Measurements from ENCODE around the gene GPR18. TPM values are rescaled to one million over a fixed set of nuclear protein-coding genes. Genes with fewer than 3 reads are reported as not detected.
"Not testable (repeated sequence)": the region's sequence is repeated elsewhere in the genome, so short reads cannot be mapped to it uniquely, and the experiment has no call there.

The GPR18 gene
- total RNA-seq, 2 experiments from 2014 or later: 19.7 to 25.4 TPM

DNA sequence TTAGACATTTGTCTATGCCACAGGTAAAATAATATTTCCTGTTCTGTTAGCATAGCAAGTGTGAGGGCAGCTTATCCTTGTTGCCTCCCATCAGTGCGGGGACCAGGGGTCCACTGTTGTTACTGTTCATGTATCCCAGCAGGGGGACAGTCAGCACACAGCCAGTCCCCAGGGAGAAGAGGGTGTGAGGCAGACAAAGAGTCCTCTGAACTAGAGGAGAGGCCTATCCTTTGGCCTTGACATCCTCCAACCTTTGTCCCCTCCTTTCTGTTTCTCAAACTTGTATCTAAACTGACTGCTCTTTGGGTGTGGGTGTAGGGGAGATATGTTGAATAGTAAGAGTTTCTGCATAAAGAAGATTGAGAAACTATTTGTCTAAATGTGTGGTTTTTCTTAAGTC lies 2.9 kb upstream of the GPR18 start:
- peaks cover 35% of the 10 kb centered on the region for H3K36me3 Mint-ChIP-seq (ENCODE audit: low read depth)
- no peaks in the 10 kb centered on the region for H3K27me3 Mint-ChIP-seq
- POLR2A ChIA-PET: no interaction called here
- CTCF ChIA-PET: interaction anchor here (2.1 kb wide), 1 partner anchor 8 kb away, joined by 10 read pairs; no protein-coding TSS in a partner anchor
- no peak overlapping the region for H3K4me3 Mint-ChIP-seq
- DNase-seq: no peak
- peaks cover 72% of the 10 kb centered on the region for H3K4me1 Mint-ChIP-seq
- H3K9me3 Mint-ChIP-seq: no peaks in the 10 kb centered on the region
- peak overlapping the region; percentile 57 for H3K27ac Mint-ChIP-seq

DNA sequence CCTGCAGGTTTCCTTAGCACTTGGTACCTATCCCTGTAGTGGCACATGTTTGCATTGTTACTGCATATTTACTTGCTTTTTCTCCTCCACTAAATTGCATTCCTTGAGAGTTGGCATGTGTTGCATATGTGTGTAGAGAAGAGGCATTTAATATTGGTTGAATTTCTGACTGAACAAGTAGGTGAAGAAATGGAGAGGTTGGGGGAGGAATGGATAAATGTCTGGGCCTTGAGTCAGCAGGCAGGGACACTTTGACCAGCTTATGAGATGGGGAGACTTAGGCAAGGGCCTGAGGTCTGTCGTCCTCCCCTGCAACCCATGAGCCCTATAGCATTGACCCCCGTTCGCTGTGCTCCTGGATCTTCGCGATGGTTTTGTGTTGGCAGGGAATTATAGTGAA lies 2.0 kb upstream of the GPR18 start:
- CTCF ChIA-PET: interaction anchor here (0.6 to 2.1 kb wide), 3 partner anchors 9 to 46 kb away, joined by 3 to 10 read pairs (median 3); no protein-coding TSS in a partner anchor

DNA sequence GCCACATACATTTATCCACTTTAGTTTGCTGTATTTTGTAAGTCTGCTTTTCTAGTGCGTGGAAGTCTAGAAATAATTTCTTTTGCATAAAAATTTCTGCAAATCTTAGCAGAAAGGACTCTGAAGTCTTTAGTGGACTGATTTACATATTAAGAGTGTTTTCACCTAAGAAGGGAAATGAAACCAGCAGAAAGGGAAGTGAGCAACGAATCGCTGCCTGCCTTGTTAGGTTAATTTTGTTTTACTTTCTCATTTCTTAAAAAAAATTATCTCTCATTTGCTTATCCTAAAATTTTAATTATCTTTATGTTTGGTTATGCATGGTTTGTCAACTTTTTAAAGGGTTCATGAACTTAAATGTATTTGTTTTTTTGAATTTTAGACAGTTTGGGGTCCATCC lies 767 bp upstream of the GPR18 start:
- H3K9me3 Mint-ChIP-seq: no peaks in the 10 kb centered on the region
- H3K36me3 Mint-ChIP-seq (ENCODE audit: low read depth): peaks cover 46% of the 10 kb centered on the region
- ChIA-PET CTCF (interaction anchor here (0.8 to 1.6 kb wide), 5 partner anchors 11 to 178 kb away, joined by 3 to 8 read pairs (median 4); no protein-coding TSS in a partner anchor), POLR2A (interaction anchor here (1.2 to 2.1 kb wide), 2 partner anchors 41 to 59 kb away, joined by 3 to 13 read pairs; partner anchors contain the start of gene UBAC2)
- H3K27me3 Mint-ChIP-seq: no peaks in the 10 kb centered on the region
- peak overlapping the region; percentile 87 for H3K4me3 Mint-ChIP-seq
- peak; percentile 49 for DNase-seq
- peak overlapping the region; percentile 91 for H3K27ac Mint-ChIP-seq
- H3K4me1 Mint-ChIP-seq: peaks cover 69% of the 10 kb centered on the region

More for the DNA sequence above, 2.0 kb upstream of the GPR18 start:
- POLR2A ChIA-PET: interaction anchor here (0.6 kb wide), 1 partner anchor 56 kb away, joined by 5 read pairs; no protein-coding TSS in a partner anchor
- DNase-seq: no peak
- peaks cover 72% of the 10 kb centered on the region for H3K4me1 Mint-ChIP-seq
- no peaks in the 10 kb centered on the region for H3K27me3 Mint-ChIP-seq
- peak overlapping the region; percentile 17 for H3K27ac Mint-ChIP-seq
- no peaks in the 10 kb centered on the region for H3K9me3 Mint-ChIP-seq
- peaks cover 37% of the 10 kb centered on the region for H3K36me3 Mint-ChIP-seq (ENCODE audit: low read depth)
- peak overlapping the region; percentile 19 for H3K4me3 Mint-ChIP-seq

DNA sequence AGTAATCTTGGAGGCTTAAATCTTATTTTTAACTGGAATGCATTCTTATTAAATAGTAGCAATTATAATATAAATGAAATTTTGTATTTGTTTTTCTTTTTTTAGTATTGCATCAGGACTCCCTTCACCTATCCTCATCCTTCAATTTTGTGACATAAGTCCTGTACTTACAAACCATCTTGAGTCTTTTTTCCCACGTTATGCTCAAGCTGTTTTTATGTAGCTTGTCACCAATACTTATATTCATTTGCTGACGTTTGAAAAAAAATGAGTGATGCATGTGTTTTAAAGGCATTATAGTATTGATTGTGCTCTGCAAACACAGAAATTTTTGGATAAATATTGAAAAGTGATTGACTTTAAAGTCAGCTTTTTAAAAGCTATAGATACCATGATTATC lies 888 bp downstream of the GPR18 start:
- no peak for DNase-seq
- H3K4me1 Mint-ChIP-seq: peaks cover 63% of the 10 kb centered on the region
- no peaks in the 10 kb centered on the region for H3K27me3 Mint-ChIP-seq
- H3K27ac Mint-ChIP-seq: peak overlapping the region; percentile 25
- ChIA-PET POLR2A (interaction anchor here (0.8 to 2.1 kb wide), 3 partner anchors 42 to 57 kb away, joined by 3 to 13 read pairs (median 9); partner anchors contain the start of gene UBAC2), CTCF (interaction anchor here (1.0 to 2.0 kb wide), 8 partner anchors 8 to 228 kb away, joined by 3 to 15 read pairs (median 3); partner anchors contain the start of gene UBAC2)
- no peaks in the 10 kb centered on the region for H3K9me3 Mint-ChIP-seq
- H3K36me3 Mint-ChIP-seq (ENCODE audit: low read depth): peaks cover 51% of the 10 kb centered on the region
- peak overlapping the region; percentile 78 for H3K4me3 Mint-ChIP-seq

DNA sequence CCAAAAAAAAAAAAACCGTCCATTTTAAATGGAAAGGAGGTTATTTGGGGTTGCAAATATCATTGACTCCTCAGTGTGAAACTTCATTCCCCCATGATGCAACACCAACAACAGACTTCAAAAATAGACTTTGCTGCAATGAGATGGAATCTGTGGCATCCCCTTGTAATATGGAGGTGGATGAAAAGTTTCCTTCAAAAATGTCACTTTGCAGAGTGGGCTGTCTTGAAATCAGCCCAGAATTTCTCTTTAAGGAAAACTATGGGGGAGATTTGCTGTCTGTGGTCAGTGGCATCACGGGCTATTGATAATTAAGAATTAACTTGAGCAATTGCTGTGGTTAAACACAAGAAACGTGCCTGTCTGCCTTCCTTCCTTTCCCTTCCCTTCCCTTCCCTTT lies 1.5 kb downstream of the GPR18 start:
- POLR2A ChIA-PET: interaction anchor here (2.1 kb wide), 1 partner anchor 56 kb away, joined by 13 read pairs; the partner anchor contains the start of gene UBAC2
- H3K27ac Mint-ChIP-seq: peak overlapping the region; percentile 78
- H3K4me3 Mint-ChIP-seq: peak overlapping the region; percentile 78
- no peak for DNase-seq
- H3K36me3 Mint-ChIP-seq (ENCODE audit: low read depth): peaks cover 54% of the 10 kb centered on the region
- H3K27me3 Mint-ChIP-seq: no peaks in the 10 kb centered on the region
- no peaks in the 10 kb centered on the region for H3K9me3 Mint-ChIP-seq
- CTCF ChIA-PET: interaction anchor here (1.1 to 2.0 kb wide), 6 partner anchors 9 to 80 kb away, joined by 4 to 15 read pairs (median 5); partner anchors contain the start of gene UBAC2
- H3K4me1 Mint-ChIP-seq: peaks cover 65% of the 10 kb centered on the region

DNA sequence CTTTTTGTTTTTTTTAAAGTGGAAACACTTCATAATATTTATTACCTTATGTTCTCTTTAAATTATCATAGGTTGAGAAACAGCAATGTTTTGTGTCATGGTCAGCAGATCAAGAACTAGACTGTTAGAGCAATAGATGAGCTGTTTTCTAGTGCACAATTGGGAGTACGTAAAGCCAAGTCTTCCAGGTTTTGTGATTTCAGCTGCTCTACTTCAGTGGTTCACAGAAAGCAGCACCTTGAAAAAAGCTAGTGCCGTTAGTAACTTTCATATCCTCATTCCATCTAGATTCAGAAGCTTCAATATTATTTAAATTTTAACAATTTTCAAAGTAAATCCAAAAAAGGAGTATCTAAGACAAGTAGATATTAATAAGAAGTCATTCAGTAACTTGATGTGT lies 1.9 kb downstream of the GPR18 start:
- no peaks in the 10 kb centered on the region for H3K9me3 Mint-ChIP-seq
- ChIA-PET POLR2A (interaction anchor here (0.6 kb wide), 1 partner anchor 681 kb away, joined by 3 read pairs; no protein-coding TSS in a partner anchor), CTCF (interaction anchor here (1.1 to 2.0 kb wide), 5 partner anchors 9 to 79 kb away, joined by 4 to 8 read pairs (median 5); no protein-coding TSS in a partner anchor)
- DNase-seq: no peak
- peak overlapping the region; percentile 78 for H3K4me3 Mint-ChIP-seq
- peak overlapping the region; percentile 78 for H3K27ac Mint-ChIP-seq
- H3K27me3 Mint-ChIP-seq: no peaks in the 10 kb centered on the region
- peaks cover 67% of the 10 kb centered on the region for H3K4me1 Mint-ChIP-seq
- H3K36me3 Mint-ChIP-seq (ENCODE audit: low read depth): peaks cover 54% of the 10 kb centered on the region

DNA sequence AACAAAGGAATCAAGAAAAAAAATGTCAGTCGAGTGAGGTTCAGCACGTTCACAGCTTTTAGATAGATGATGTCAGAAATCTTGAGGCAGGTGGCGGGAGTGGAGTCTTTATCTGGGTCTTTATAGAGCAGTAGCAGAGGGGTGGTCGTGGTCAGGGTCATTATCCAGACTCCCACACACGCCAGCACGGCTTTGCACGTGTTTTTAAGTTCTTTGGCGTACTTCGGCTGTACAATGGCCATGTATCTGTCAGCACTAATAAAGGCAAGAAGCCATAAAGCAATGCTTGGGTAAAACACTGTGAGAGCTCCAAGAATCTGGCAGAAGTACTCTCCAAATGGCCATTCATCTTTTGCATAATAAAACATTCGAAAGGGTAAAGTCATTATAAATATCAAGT lies 2.9 kb downstream of the GPR18 start:
- Mint-ChIP-seq H3K36me3 (ENCODE audit: low read depth) (peaks cover 55% of the 10 kb centered on the region), H3K27ac (no peak overlapping the region), H3K4me1 (peaks cover 63% of the 10 kb centered on the region), H3K9me3 (no peaks in the 10 kb centered on the region), H3K4me3 (no peak overlapping the region), H3K27me3 (no peaks in the 10 kb centered on the region)
- ChIA-PET CTCF (interaction anchor here (0.8 to 2.0 kb wide), 6 partner anchors 11 to 182 kb away, joined by 3 to 5 read pairs (median 3); no protein-coding TSS in a partner anchor), POLR2A (interaction anchor here (0.6 kb wide), 1 partner anchor 50 kb away, joined by 3 read pairs; no protein-coding TSS in a partner anchor)
- DNase-seq: no peak

DNA sequence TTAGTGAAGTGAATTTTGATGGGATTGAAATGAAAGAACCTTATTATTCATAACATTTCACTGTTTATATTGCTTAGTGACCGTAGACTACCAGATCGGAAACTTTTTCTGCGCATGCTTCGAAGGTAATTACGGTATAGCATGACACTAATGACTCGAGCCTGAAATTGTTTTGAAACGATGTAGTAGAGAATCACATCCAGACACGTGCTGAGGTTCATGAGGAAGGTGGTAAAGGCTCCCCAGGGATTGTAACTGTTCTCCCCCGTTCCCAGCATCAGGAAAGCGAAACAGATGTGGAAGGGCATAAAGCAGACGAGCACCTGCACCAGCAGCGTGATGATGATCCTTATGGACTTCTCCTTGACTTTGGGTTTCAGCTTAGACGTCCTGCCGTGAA lies 3.3 kb downstream of the GPR18 start:
- Mint-ChIP-seq H3K36me3 (ENCODE audit: low read depth) (peaks cover 55% of the 10 kb centered on the region), H3K27ac (peak overlapping the region; percentile 26), H3K27me3 (no peaks in the 10 kb centered on the region), H3K9me3 (no peaks in the 10 kb centered on the region), H3K4me3 (no peak overlapping the region), H3K4me1 (peaks cover 63% of the 10 kb centered on the region)
- no peak for DNase-seq
- ChIA-PET POLR2A (interaction anchor here (0.6 kb wide), 1 partner anchor 49 kb away, joined by 3 read pairs; no protein-coding TSS in a partner anchor), CTCF (interaction anchor here (0.9 to 2.0 kb wide), 4 partner anchors 14 to 182 kb away, joined by 3 to 4 read pairs (median 3); no protein-coding TSS in a partner anchor)

DNA sequence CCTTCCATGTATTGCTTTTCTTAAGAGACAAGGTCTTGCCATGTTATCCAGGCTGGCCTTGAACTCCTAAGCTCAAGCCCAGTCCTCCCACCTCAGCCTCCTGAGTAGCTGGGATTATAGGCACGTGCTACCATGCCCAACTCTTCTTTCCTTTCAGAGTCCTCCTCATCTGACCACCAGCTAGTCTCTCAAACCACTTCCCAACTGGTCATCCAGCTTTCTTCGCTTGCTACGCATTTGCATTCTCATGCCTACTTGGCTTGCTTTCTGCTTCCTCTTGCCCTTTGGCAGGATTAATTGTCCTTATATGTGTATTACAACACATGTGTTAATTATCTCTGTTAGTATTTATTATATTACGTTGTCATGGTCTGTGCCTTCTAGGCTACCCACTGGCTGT lies 6.3 kb downstream of the GPR18 start:
- Mint-ChIP-seq H3K36me3 (ENCODE audit: low read depth) (peaks cover 66% of the 10 kb centered on the region), H3K27me3 (no peaks in the 10 kb centered on the region), H3K27ac (peak overlapping the region; percentile 17), H3K4me3 (no peak overlapping the region), H3K4me1 (peaks cover 62% of the 10 kb centered on the region), H3K9me3 (peaks cover 4% of the 10 kb centered on the region)
- CTCF ChIA-PET: interaction anchor here (0.6 to 2.8 kb wide), 7 partner anchors 14 to 52 kb away, joined by 3 to 9 read pairs (median 3); partner anchors contain the start of gene UBAC2
- no peak for DNase-seq
- POLR2A ChIA-PET: no interaction called here

DNA sequence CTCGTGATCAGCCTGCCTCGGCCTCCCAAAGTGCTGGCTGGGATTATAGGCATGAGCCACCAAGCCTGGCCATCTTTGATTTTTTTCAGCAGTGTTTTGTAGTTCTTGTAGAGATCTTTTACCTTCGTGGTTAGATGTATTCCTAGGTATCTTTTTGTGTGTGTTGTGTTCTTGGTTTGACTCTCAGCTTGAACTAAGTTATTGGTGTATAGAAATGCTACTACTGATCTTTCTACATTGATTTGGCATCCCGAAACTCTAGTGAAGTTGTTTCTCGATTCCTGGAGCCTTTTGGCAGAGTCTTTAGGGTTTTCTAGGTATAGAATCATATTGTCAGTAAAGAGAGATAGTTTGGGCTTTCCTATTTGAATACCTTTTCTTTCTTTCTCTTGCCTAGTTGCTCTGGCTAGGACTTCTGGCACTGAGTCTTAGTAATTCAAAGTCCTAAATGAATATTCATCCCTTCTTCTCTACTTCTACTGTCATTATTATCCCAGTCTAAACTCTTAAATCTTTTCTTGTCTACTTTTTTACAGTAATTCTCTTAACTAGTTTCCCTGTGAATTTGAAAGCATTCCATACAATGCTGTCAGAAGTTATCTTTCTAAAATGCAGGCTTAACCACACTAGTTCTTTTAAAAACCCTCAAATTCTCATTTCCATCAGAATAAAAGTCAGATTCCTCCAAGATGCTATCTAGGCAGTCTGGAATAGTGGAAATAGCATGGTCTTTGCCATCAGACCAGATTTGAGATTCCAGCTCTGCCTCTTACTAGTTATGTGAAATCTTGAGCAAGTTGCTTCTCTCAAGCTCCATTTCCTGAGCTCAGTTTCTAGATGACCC lies 7.0 kb downstream of the GPR18 start:
- Mint-ChIP-seq H3K4me3 (no peak overlapping the region), H3K36me3 (ENCODE audit: low read depth) (peaks cover 64% of the 10 kb centered on the region), H3K27me3 (no peaks in the 10 kb centered on the region), H3K27ac (peak overlapping the region; percentile 38), H3K4me1 (peaks cover 58% of the 10 kb centered on the region), H3K9me3 (peaks cover 4% of the 10 kb centered on the region)
- ChIA-PET POLR2A (no interaction called here), CTCF (interaction anchor here (0.6 to 2.8 kb wide), 7 partner anchors 13 to 51 kb away, joined by 3 to 9 read pairs (median 3); partner anchors contain the start of gene UBAC2)
- no peak for DNase-seq

DNA sequence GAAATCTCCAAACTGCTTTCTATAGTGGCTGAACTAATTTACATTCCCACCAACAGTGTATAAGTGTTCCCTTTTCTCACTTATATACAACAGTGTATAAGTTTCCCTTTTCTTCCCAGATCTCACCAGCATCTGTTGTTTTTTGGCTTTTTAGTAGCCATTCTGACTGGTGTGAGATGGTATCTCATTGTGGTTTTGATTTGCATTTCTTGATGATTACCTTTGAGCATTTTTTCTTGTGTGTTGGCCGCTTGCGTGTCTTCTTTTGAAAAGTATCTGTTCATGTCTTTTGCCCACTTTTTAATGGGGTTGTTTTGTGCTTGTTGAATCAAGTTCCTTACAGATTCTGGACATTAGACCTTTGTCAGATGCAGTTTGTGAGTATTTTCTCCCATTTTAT lies 8.6 kb downstream of the GPR18 start:
- CTCF ChIA-PET, DNase-seq, H3K4me3 Mint-ChIP-seq, H3K9me3 Mint-ChIP-seq, H3K27me3 Mint-ChIP-seq, POLR2A ChIA-PET, H3K27ac Mint-ChIP-seq: not testable (repeated sequence)
- Mint-ChIP-seq H3K36me3 (ENCODE audit: low read depth) (peaks cover 61% of the 10 kb centered on the region), H3K4me1 (peaks cover 46% of the 10 kb centered on the region)

DNA sequence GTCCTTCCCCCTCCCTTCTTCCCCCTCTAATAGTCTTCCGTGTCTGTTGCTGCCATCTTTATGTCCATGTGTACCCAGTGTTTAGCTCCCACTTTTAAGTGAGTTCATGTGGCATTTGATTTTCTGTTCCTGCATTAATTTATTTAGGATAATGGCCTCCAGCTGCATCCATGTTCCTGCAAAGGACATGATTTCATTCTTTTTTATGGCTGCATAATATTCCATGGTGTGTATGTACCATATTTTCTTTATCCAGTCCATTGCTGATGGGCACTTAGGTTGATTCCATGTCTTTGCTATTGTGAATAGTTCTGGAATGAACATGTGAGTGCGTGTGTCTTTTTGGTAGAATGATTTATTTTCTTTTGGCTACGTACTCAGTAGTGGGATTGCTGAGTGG lies 9.0 kb downstream of the GPR18 start:
- DNase-seq, H3K27ac Mint-ChIP-seq, H3K4me3 Mint-ChIP-seq, H3K9me3 Mint-ChIP-seq, CTCF ChIA-PET, POLR2A ChIA-PET, H3K27me3 Mint-ChIP-seq: not testable (repeated sequence)
- Mint-ChIP-seq H3K4me1 (peaks cover 45% of the 10 kb centered on the region), H3K36me3 (ENCODE audit: low read depth) (peaks cover 63% of the 10 kb centered on the region)
